ENCODE results near the gene ARL5A.

DNA sequence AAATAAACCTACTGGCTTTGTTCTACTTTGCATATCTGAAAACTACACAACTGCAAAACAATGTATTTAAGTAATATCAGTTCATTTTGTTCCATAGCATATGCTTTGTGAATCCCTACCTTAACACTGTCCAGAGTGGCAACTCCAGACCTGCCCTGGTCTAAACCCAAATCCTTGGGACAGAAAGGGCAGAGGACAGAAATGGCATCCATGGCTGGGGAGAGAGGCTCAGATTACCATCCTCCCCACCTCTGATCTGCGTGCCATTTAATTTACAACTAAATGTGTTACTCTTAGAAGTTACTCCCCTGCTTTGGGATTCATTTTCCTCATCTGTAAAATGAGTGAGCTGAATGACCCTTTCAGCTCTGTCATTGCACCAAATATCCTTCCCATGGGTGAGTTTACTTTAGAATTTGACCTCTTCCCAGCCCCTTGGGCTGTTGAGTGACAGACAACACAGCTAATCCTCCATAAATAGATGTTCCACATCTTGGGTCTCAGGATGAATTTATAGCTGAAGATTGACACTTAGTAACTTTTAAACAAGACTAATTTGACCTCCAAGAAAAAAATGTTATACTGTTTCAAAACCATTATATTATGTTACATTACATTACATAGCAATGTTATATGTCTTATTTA, 73.8 kb downstream of the ARL5A start:
- TF ChIP-seq, protein P1, sequence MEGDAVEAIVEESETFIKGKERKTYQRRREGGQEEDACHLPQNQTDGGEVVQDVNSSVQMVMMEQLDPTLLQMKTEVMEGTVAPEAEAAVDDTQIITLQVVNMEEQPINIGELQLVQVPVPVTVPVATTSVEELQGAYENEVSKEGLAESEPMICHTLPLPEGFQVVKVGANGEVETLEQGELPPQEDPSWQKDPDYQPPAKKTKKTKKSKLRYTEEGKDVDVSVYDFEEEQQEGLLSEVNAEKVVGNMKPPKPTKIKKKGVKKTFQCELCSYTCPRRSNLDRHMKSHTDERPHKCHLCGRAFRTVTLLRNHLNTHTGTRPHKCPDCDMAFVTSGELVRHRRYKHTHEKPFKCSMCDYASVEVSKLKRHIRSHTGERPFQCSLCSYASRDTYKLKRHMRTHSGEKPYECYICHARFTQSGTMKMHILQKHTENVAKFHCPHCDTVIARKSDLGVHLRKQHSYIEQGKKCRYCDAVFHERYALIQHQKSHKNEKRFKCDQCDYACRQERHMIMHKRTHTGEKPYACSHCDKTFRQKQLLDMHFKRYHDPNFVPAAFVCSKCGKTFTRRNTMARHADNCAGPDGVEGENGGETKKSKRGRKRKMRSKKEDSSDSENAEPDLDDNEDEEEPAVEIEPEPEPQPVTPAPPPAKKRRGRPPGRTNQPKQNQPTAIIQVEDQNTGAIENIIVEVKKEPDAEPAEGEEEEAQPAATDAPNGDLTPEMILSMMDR (IDR thresholded peaks at IDR 0.05) = no peak
- no peak for TF ChIP-seq EZH2 (IDR thresholded peaks at IDR 0.05)
- no peak for TF ChIP-seq EZH2phosphoT487 (IDR thresholded peaks at IDR 0.05)

Data from neural progenitor cell (in vitro differentiated cells).